ENCODE data around the gene LRMDA.

Gene LRMDA

DNA sequence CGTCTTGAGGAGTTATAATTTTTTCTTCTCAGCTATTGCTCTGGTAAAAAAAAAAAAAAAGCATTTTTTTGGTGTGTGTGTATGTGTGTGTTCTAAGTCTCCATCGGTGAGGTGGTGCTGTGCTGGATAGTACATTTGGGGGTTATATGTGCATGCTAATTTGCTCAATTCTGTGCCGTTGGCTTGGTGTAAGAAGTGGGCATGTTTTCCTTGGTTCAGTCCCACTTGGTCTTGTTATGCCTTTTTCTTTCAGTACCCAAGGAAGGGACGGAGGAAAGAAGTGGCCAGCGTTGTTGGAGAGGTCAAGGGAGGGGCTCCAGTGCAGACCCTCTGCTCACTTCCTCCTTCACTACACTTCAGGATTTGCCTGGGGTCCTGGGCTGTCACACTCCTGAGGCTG, 20.4 kb downstream of the LRMDA start:
- no peak overlapping the region for H3K4me2 ChIP-seq
- H4K20me1 ChIP-seq (ENCODE audit: insufficient read depth), result no peaks in the 10 kb centered on the region
- no peak overlapping the region for H2AFZ ChIP-seq (ENCODE audit: low read depth)
- no peak for TF ChIP-seq CTCF (conservative IDR thresholded peaks at IDR 0.05; ENCODE audit: low read depth, low read length)
- no peak overlapping the region for H3K27ac ChIP-seq
- H3K9ac ChIP-seq, result no peak overlapping the region
- no peak overlapping the region for H3K4me3 ChIP-seq (IDR thresholded peaks at IDR 0.05; ENCODE audit: insufficient read depth, low read depth, low read length)
- no peaks in the 10 kb centered on the region for H3K27me3 ChIP-seq (ENCODE audit: insufficient read depth, low read depth)
- H3K36me3 ChIP-seq (ENCODE audit: insufficient read depth), result no peaks in the 10 kb centered on the region
- H3K79me2 ChIP-seq (ENCODE audit: insufficient read depth, low read depth), result no peaks in the 10 kb centered on the region
- no peaks in the 10 kb centered on the region for H3K4me1 ChIP-seq (ENCODE audit: low read depth, poor library complexity, severe bottlenecking)

- Histone ChIP-seq H3K4me3 (IDR thresholded peaks at IDR 0.05; ENCODE audit: insufficient read depth, low read depth, low read length) (no peak overlapping the region), H3K4me1 (ENCODE audit: low read depth, poor library complexity, severe bottlenecking) (no peaks in the 10 kb centered on the region), H3K27me3 (ENCODE audit: insufficient read depth, low read depth) (no peaks in the 10 kb centered on the region), H2AFZ (ENCODE audit: low read depth) (no peak overlapping the region), H3K4me2 (no peak overlapping the region), H4K20me1 (ENCODE audit: insufficient read depth) (no peaks in the 10 kb centered on the region), H3K9ac (no peak overlapping the region), H3K27ac (no peak overlapping the region), H3K79me2 (ENCODE audit: insufficient read depth, low read depth) (no peaks in the 10 kb centered on the region), H3K36me3 (ENCODE audit: insufficient read depth) (no peaks in the 10 kb centered on the region)
- TF ChIP-seq CTCF (conservative IDR thresholded peaks at IDR 0.05; ENCODE audit: low read depth, low read length), result no peak
These were observed 21.6 kb downstream of the LRMDA start for GRCh38 chr10:75452997-75453396.

DNA sequence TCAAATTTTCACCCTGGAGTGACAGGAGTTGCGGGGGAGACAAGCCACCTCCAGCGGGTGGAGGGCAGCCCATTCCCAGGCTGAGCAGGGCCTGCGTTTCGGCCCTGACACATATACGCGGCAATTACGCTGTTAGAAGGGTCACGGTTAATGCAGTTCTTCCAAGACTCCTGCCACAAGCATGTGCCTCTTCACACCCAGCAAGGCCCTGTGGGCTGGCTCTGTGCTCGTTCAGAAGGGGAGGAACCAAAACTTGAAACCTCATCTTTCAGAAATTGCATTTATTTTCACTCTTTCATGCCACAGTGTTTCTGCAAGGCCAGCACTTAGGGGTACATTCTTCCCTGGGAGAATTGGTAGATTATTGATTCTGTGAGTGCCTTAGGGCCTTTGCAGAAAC, 24.7 kb downstream of the LRMDA start:
- H3K9ac ChIP-seq, result no peak overlapping the region
- no peak overlapping the region for H3K4me2 ChIP-seq
- H4K20me1 ChIP-seq (ENCODE audit: insufficient read depth), result no peaks in the 10 kb centered on the region
- H2AFZ ChIP-seq (ENCODE audit: low read depth), result no peak overlapping the region
- H3K79me2 ChIP-seq (ENCODE audit: insufficient read depth, low read depth), result no peaks in the 10 kb centered on the region
- no peak for TF ChIP-seq CTCF (conservative IDR thresholded peaks at IDR 0.05; ENCODE audit: low read depth, low read length)
- H3K4me1 ChIP-seq (ENCODE audit: low read depth, poor library complexity, severe bottlenecking), result no peaks in the 10 kb centered on the region
- H3K4me3 ChIP-seq (IDR thresholded peaks at IDR 0.05; ENCODE audit: insufficient read depth, low read depth, low read length), result no peak overlapping the region
- H3K27me3 ChIP-seq (ENCODE audit: insufficient read depth, low read depth), result no peaks in the 10 kb centered on the region
- H3K27ac ChIP-seq, result no peak overlapping the region
- no peaks in the 10 kb centered on the region for H3K36me3 ChIP-seq (ENCODE audit: insufficient read depth)

GRCh38 chr10:75460059-75460458, 28.6 kb downstream of the LRMDA start:
- Histone ChIP-seq H3K4me3 (IDR thresholded peaks at IDR 0.05; ENCODE audit: insufficient read depth, low read depth, low read length) (no peak overlapping the region), H3K4me1 (ENCODE audit: low read depth, poor library complexity, severe bottlenecking) (no peaks in the 10 kb centered on the region), H3K79me2 (ENCODE audit: insufficient read depth, low read depth) (no peaks in the 10 kb centered on the region), H4K20me1 (ENCODE audit: insufficient read depth) (no peaks in the 10 kb centered on the region), H3K9ac (no peak overlapping the region), H3K36me3 (ENCODE audit: insufficient read depth) (no peaks in the 10 kb centered on the region), H3K27ac (no peak overlapping the region), H2AFZ (ENCODE audit: low read depth) (no peak overlapping the region), H3K4me2 (no peak overlapping the region), H3K27me3 (ENCODE audit: insufficient read depth, low read depth) (no peaks in the 10 kb centered on the region)
- no peak for TF ChIP-seq CTCF (conservative IDR thresholded peaks at IDR 0.05; ENCODE audit: low read depth, low read length)
